Hepatocyte (in vitro differentiated cells): ENCODE data around the gene NPTN.

Experiments used
- CTCF ChIP-seq: fragments of 200-600 bp; sonication (generic); IDR thresholded peaks from 2 replicates; pipeline ENCODE4 v1.5.1; 2016; ENCODE audit warnings: antibody characterized with exemption, mild to moderate bottlenecking; ENCODE audit not compliant: poor library complexity
- EZH2 ChIP-seq: fragments of 200-600 bp; sonication (generic); IDR thresholded peaks from 2 replicates; pipeline ENCODE4 v1.6.1; 2016; ENCODE audit warnings: antibody characterized with exemption, mild to moderate bottlenecking, borderline replicate concordance
- EZH2phosphoT487 ChIP-seq: fragments of 200-600 bp; sonication (generic); IDR thresholded peaks from one replicate; pipeline ENCODE4 v1.6.1; 2018; ENCODE audit warnings: antibody characterized with exemption, mild to moderate bottlenecking, low read depth, moderate library complexity; ENCODE audit not compliant: unreplicated experiment, severe bottlenecking

- no peak for TF ChIP-seq EZH2
- no peak for TF ChIP-seq CTCF
- TF ChIP-seq EZH2phosphoT487 = no peak
These were observed 115.6 kb downstream of the NPTN start for GRCh38 chr15:73517566-73517965.
